ENCODE measurements around the gene THSD7B.
"Not testable (repeated sequence)": the region's sequence is repeated elsewhere in the genome, so short reads cannot be mapped to it uniquely, and the experiment has no call there.

THSD7B gene

GRCh38 chr2:137638932-137639331, 873.6 kb downstream of the THSD7B start:
- DNase-seq, result no peak

GRCh38 chr2:137644731-137645130, 879.4 kb downstream of the THSD7B start:
- no peak for DNase-seq

DNA sequence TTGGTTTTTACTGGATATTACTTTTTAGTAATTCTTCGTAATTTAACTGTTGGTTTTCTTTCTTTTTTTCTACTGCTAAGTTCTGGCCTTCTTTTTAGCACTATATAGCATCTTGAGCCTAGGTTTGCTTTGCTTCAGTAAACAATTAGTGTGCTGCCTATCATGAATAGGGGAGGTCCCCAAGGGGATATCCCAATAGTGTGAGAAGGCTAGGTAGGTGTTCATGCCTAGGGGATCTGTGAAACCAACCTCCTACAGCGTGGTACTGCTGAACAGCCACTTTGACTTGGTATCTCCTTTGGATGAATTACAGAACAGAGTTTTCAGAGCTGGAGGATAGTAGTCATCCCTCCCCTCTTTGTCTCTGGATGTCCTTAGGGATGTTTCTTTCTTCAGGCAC, 888.7 kb downstream of the THSD7B start:
- no peak for DNase-seq

DNA sequence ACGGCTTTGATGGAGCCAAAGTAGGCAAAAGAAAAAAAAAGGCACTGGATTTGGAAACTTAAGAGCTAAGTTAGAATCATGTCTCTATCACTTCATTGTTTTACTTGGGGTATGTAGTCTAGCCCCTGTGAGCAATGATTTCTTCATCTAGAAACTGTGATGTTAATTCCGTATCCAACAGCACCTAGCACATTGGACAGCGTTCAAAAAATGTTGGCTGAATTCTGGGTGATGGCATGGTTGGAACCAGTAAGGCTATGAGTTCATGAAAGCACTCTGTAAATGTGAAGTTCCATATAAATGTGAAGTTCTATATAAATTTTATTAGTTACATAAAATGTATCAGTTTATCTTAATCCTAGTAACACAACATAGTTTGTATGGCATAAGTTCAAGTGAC, 890.5 kb downstream of the THSD7B start:
- no peak for DNase-seq

GRCh38 chr2:137658433-137658832, 893.1 kb downstream of the THSD7B start:
- DNase-seq, result no peak

GRCh38 chr2:137659616-137660015, 894.3 kb downstream of the THSD7B start:
- DNase-seq, result no peak

GRCh38 chr2:137670111-137670510, 904.8 kb downstream of the THSD7B start:
- DNase-seq, result no peak

DNA sequence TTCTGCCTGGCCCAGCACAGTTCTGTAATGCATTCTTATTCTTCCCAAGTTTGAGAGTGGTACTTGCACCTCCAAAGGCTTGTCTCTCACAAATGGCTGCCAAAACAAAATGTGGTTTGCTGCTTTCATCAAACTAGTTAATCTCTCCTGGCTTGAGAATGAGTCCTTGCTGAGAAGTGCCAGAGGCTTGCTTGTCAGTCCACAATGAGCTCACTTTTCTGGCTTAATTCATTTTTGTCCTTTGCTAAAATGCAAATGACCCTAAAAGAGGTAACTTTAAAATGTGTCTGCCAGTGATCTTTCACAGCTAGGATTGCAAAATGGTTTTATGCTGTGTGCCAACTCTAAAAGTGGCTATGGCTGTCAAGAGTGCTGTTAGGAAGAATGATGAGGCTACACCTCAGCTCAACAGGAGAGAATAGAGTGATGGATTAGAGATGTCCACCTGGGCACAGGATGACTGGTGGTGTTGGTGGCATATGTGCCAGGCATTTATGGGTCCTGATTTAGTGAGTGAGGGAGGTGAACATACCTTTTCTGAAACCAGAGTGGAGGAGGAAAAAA, 907.7 kb downstream of the THSD7B start:
- DNase-seq, result no peak

DNA sequence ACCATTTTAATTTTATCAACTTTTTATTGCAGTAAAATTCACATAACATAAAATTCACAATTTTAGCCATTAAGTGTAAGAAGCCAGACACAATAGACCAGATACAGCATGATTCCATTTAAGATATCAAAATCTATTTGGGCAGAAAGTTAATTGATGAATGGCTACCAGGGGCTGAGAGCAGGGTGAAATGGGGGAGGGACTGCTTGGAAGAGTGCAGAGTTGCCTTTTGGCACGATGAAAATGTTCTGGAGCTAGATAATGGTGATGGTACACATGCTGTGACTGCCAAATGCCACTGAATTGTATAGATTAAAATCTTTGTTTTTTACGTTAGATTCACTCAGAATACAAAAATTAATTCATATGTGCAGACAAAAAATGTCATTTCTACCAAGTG, 909.6 kb downstream of the THSD7B start:
- no peak for DNase-seq

DNA sequence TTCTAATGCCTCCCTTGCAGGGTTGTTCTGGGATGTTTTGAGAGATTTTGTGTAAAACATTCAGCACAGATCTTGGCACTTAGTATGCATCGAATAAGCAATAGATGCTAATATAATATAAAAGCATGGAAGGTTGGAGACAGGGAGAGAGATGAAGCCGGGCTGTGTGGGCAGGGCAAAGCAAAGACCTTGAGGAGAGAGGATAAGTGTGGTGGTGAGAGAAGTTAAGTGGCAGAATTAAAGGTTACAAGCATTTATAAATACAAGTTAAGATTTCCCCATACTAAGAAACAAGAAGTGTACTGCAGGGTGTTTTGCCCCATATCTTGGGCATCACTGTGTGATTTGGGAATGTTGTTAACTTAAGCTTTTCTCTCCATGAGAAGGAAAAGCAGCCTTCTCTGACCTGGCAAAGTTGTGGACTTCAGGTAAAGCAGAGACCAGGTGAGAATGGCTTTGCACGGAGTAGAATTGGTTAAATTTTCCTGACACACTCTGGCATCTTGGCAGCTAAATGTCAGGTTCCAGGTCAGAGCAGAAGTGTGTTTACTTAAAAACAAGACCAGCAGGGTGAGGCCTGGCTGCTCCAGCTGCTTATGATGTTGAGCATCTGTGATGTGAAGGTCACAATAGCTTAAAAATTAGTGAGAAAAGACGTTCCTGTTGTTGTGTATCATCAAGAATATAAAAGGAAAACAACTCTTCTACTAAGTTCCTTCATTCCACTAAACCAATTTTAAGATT, 910.4 kb downstream of the THSD7B start:
- DNase-seq, result no peak

DNA sequence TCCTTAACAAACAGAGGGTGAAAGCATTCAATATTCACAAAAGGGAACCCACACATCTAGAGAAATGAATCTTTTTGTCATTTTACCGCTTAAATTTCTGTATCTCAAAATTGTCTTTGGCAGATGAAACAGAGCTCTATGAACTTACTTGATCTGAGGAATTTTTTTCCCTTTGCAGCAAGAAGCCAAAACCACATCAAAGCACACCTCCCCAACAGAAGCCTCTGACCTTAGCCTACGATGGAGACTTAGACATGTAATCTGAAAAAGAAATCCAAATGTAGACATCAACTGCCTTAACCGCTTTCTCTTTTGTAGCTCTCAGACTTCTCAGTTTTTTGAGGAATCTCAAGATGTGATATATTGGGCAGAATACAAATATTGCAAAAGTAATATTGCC, 911.0 kb downstream of the THSD7B start:
- no peak for DNase-seq

GRCh38 chr2:137677466-137677865, 912.1 kb downstream of the THSD7B start:
- DNase-seq, result no peak

GRCh38 chr2:137689549-137689948, 924.2 kb downstream of the THSD7B start:
- no peak for DNase-seq

- no peak for DNase-seq
These were observed 928.2 kb downstream of the THSD7B start for GRCh38 chr2:137693534-137693933.

- DNase-seq, result no peak
These were observed 931.6 kb downstream of the THSD7B start for GRCh38 chr2:137696916-137697315.

GRCh38 chr2:137700250-137700649, 934.9 kb downstream of the THSD7B start:
- DNase-seq, result not testable (repeated sequence)

DNA sequence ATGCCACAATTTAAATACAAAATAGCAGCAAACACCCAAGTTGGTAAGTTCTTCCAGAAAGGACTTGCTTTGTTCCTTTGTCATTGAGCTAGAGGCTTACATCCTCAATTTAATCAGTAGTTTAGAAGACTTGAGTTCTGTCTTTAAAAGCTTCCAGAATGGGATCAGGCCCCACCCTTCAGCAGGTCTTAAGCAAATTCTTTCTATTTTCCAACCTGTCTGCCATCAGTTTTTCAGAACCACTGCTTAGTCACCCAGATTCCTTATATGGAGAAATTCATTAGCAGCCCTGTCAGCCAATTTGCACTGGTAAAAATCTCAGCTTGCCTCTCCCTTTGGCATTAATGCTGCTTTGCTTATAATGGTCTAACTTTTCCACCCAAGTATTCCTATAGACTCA, 935.3 kb downstream of the THSD7B start:
- DNase-seq, result no peak

DNA sequence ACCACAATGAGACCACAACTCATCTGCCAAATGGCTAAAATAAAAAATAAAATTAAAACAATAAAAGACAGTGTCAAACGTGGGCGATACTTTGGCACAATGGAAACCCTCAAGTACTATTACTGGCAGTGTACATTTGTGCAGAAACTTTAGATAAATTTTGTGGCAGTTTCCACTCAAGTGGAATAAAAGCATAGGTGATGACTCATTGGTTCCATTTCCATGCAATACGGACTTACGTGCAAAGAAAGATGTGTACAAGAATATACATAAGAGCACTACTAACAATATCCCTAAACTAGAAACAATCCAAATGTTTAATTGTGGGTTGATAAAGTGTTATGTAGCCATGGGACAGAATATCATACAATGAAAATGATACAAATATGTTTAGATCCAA, 940.0 kb downstream of the THSD7B start:
- DNase-seq, result no peak

GRCh38 chr2:137706786-137707613, 941.7 kb downstream of the THSD7B start:
- no peak for DNase-seq

GRCh38 chr2:137708311-137708710, 943.0 kb downstream of the THSD7B start:
- no peak for DNase-seq

DNA sequence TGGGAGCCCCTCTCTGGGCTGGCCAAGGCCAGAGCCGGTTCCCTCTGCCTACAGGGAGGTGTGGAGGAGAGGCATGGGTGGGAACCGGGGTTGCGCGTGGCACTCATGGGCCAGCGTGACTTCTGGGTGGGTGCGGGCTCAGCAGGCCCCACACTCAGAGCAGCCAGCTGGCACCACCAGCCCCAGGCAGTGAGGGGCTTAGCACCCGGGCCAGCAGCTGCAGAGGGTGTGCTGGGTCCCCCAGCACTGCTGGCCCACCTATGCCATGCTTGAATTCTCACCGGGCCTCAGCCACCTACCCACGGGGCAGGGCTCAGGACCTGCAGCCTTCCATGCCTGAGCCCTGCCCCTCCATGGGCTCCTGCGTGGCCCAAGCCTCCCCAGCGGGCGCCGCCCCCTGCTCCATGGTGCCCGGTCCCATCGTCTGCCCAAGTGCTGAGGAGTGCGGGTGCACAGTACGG, 950.4 kb downstream of the THSD7B start:
- no peak for DNase-seq

DNA sequence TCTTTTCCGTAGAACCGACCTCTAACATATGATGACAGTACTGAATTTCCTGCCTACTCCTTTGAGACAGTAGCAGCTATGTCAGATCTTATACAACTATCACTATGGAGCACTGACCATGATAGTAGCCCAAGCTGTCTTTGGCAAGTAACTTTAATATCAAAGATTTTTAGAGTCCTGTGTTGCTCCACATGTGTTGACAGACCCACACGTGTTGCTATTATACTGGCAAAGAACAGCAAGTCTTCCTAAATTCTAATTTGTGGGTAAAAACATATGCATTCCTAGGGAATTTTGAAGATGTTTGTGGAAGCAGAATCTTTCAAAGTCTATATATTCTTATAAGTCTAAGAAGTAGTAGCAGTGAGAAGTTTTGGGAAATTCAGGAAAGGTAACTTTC, 953.4 kb downstream of the THSD7B start:
- DNase-seq, result no peak

DNA sequence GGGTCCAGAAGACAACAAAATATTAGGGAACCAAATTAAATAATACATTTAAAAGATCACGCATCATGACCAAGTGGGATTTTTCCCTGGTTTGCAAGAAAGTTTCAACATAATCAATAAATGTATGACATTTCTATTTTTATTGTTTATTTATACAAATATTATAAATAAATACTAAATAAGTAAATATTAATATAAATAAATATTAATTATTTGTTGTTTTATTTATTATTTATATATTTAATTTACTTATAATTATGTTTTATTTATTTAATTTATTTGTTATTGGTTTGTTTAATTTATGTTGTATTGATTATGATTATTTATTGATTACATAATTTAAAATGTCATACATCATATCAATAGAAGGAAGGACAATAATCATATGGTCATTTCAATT, 956.4 kb downstream of the THSD7B start:
- DNase-seq, result no peak

DNA sequence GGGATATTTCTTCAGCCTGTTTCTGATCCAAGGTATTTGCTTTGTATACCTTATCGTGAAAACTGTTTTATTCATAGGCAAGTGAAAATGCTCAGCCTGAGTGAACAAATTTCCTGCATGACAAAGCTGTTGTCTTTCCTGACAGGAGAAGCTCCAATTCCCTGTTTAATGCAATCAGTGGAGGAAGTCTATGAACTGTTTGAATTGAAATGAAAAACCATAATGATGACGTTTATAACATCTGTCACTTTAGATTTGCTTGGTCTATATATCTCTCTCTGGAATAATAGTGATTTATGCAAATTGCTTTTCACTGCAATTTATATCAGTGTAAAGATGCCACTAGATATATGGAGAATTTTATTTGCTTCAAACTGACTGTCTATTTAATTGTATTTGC, 959.6 kb downstream of the THSD7B start:
- no peak for DNase-seq
